Measurements from ENCODE around the gene PROC.

DNA sequence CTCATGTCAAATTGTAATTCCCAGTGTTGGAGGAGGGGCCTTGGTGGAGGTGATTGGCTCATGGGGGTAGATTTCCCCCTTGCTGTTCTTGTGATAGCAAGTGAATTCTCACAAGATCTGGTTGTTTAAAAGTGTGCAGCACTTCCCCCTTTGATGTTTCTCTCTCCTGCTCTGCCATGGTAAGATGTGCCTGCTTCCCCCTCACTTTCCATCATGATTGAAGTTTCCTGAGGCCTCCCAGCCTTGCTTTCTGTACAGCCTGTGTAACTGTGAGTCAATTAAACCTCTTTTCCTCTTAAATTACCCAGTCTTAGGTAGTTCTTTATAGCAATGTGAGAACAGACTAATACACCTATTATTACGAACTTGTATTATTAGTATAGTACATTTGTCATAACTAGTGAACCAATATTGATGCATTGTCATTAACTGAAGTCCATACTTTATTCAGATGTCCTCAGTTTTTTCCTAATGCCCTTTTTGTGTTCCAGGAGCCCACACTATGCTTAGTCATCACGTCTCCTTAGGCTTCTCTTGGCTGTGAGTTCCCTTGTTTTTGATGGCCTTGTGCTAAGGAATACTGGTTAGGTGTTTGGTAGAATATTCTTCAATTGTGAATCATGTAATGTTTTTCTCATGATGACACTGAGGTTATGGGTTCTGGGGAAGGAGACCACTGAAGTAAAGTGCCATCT, 25.9 kb upstream of the PROC start:
- TF ChIP-seq ZNF175 (tag by site-specific recombination; IDR thresholded peaks at IDR 0.05) (no peak), KLF9 (tag by site-specific recombination; IDR thresholded peaks at IDR 0.05; ENCODE audit: low read depth) (no peak), ZNF48 (tag by site-specific recombination; IDR thresholded peaks at IDR 0.05) (no peak), ZEB2 (tag by site-specific recombination; IDR thresholded peaks at IDR 0.05) (no peak)
- TF ChIP-seq, protein P1, sequence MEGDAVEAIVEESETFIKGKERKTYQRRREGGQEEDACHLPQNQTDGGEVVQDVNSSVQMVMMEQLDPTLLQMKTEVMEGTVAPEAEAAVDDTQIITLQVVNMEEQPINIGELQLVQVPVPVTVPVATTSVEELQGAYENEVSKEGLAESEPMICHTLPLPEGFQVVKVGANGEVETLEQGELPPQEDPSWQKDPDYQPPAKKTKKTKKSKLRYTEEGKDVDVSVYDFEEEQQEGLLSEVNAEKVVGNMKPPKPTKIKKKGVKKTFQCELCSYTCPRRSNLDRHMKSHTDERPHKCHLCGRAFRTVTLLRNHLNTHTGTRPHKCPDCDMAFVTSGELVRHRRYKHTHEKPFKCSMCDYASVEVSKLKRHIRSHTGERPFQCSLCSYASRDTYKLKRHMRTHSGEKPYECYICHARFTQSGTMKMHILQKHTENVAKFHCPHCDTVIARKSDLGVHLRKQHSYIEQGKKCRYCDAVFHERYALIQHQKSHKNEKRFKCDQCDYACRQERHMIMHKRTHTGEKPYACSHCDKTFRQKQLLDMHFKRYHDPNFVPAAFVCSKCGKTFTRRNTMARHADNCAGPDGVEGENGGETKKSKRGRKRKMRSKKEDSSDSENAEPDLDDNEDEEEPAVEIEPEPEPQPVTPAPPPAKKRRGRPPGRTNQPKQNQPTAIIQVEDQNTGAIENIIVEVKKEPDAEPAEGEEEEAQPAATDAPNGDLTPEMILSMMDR (tag by site-specific recombination; IDR thresholded peaks at IDR 0.05) = no peak
- TF ChIP-seq, protein P2, sequence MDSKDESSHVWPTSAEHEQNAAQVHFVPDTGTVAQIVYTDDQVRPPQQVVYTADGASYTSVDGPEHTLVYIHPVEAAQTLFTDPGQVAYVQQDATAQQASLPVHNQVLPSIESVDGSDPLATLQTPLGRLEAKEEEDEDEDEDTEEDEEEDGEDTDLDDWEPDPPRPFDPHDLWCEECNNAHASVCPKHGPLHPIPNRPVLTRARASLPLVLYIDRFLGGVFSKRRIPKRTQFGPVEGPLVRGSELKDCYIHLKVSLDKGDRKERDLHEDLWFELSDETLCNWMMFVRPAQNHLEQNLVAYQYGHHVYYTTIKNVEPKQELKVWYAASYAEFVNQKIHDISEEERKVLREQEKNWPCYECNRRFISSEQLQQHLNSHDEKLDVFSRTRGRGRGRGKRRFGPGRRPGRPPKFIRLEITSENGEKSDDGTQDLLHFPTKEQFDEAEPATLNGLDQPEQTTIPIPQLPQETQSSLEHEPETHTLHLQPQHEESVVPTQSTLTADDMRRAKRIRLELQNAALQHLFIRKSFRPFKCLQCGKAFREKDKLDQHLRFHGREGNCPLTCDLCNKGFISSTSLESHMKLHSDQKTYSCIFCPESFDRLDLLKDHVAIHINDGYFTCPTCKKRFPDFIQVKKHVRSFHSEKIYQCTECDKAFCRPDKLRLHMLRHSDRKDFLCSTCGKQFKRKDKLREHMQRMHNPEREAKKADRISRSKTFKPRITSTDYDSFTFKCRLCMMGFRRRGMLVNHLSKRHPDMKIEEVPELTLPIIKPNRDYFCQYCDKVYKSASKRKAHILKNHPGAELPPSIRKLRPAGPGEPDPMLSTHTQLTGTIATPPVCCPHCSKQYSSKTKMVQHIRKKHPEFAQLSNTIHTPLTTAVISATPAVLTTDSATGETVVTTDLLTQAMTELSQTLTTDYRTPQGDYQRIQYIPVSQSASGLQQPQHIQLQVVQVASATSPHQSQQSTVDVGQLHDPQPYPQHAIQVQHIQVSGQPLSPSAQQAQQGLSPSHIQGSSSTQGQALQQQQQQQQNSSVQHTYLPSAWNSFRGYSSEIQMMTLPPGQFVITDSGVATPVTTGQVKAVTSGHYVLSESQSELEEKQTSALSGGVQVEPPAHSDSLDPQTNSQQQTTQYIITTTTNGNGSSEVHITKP (tag by site-specific recombination; IDR thresholded peaks at IDR 0.05) = no peak

All from HEK293 (cell line).